ENCODE data around the gene ECE1.

- TF ChIP-seq CTCF (conservative IDR thresholded peaks at IDR 0.05 in 1 of 2, IDR thresholded peaks at IDR 0.05 in 1 of 2; ENCODE audit: extremely low read depth in 1 of 2, insufficient read depth in 1 of 2, low read depth in 1 of 2, low read length in 2 of 2) (no peak), EZH2 (IDR thresholded peaks at IDR 0.05; ENCODE audit: borderline replicate concordance, low read length) (no peak)
These were observed 42.5 kb upstream of the ECE1 start for GRCh38 chr1:21332554-21333311.

All from mammary epithelial cell (primary cell).